ENCODE results near the gene CYP8B1.

Gene CYP8B1

DNA sequence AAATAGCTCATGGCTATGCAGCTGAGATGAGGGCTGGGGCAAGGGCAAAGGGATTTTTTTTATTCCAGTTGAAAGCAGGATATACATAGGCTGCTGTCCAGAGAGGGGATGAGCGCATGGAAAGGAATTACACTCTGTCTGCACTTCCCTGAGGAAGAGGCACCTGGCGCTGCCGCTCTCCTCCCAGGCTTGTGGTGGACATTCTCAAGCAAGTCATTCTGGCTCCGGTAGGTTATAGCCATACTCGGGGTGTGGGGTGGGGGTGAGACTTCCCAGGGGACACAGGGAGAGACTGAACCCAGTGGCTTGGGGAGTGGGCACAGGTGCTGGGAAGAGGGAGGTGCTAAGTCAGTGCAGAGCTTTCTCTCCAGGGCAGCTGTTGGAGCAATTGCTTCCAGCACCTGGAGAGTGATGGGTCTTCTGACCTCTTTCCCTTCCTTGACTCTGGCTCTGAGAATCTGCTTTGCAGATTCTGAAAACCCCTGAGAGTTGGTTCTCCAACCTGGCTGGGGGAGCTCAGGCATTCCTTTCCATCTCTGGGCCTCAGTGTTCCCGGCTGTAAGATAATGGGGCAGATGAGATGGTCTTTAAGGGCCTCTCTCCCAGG lies 24.3 kb downstream of the CYP8B1 start:
- no peak for DNase-seq

DNA sequence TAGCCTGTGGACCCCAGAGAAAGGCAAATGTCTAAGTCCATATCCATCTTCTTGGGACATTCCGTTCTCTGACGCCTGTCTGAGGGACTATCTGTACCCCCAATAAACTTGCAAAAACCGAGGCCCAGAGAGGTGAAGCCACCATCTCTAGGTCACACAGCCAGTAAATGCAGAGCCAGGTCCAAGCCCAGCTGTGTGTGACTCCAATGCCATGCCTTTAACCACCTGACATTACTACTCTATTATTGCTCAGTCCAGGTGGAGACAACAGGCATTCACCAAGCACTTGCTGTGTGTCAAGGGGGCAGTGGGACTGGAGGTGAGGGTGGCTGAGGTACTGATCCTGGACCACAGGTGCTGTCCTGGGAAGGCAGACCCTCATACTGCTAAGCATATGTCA lies 25.4 kb downstream of the CYP8B1 start:
- DNase-seq: no peak

DNA sequence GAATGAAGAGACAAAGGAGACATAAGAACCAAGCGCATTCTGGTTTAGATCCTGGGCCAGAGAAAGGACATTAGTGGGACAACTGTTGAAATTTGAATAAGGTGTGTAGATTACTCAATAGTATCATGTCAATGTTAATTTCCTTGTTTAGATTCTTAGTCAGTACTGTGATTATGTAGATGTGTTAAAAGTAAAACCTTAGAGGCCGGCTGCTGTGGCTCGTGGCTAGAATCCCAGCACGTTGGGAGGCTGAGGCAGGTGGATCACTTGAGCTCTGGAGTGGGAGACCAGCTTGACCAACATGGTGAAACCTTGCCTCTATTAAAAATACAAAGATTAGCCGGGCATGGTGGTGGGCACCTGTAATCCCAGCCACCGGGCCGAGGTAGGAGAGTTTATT lies 26.7 kb downstream of the CYP8B1 start:
- DNase-seq: no peak

DNA sequence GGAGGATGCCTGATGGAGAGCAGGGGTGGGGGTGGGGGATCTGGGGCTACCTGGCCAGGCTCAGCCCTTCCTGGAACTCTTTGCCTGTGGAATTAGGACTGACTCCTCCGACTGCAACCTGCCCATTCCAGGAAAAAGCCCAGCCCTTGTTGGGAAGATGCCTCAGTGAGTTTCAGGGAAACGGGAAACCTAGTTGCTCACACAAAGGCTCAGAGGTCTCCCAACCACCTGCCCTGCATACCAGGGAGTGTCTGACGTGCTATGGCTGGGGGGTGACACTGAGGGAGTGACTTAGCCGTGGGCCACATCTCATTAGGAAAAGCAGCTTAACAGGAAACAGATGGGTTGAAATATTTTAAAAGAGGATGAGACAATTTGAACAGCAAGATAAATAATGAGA lies 27.9 kb downstream of the CYP8B1 start:
- DNase-seq: peak; percentile 46

DNA sequence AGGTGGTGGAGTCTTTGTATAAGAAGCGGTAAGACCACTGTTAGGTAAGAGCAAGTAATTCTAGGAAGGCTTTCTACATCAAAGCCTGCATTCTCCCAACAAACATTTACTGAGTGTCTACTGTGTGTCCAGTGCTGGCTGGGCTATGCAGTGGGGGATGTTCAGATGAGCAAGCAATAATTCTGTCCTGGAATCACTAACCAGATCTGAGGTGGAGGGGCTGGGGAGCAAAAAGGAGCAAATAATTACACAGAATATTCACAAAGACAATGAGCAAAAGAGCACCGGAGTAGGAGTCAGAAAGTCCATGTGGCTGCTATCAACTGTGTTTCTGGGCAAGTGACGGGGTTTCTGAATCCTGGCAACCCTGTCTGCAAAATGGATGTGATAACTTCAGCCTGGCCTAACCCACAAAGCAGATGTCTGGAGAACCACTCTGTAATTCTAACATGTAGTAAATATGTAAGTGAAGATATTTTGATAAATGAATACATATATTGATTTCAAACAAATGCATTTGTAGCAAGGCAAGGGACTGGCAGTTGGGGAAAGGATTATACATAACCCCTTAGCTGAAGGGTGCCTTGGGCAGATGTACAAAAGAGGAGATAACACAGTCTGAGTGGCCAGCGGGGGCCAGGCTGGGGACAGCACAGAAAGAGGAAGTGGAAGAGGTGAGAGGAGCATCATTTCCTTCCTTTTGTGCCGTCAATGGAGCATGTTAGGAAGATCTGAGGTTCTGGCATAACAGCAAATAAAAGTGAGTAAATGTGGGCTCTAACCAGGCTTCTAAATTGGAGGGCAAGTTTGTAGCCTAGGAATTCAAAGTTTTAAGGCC lies 28.8 kb downstream of the CYP8B1 start:
- peak; percentile 85 for DNase-seq

DNA sequence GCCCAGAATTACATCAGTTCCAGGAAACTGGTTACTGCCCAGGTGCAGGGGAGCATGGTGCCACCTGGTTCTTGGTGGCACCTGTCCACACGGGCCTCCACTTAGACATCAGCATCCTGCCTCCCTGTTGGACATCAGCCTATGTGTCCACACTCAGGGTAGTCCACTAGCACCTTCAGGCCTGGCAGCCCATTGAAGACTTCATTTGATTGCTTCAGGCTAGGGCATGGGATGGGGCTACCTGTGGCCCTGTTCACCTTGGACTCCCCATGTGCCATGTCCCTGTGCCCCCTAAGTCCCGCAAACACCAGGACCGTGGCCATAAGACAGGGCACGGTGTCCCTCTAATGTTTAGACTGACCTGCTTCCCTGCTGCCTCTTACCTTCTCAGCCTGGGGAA lies 30.9 kb downstream of the CYP8B1 start:
- no peak for DNase-seq

DNA sequence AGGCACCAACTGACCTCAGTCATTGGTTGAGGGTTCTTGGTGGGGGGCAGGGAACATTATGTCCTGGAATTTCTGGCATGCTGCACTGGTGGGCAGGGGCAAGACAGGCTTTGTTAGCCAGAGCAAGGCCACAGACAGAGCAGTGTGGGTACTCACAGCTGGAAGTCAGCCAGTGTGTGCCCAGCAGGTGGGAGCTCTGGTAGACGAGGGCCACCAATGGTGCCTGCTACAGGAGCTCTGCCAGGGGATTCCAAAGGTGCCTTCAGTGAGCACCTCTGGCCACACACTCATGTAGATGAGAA lies 31.3 kb downstream of the CYP8B1 start:
- no peak for DNase-seq

DNA sequence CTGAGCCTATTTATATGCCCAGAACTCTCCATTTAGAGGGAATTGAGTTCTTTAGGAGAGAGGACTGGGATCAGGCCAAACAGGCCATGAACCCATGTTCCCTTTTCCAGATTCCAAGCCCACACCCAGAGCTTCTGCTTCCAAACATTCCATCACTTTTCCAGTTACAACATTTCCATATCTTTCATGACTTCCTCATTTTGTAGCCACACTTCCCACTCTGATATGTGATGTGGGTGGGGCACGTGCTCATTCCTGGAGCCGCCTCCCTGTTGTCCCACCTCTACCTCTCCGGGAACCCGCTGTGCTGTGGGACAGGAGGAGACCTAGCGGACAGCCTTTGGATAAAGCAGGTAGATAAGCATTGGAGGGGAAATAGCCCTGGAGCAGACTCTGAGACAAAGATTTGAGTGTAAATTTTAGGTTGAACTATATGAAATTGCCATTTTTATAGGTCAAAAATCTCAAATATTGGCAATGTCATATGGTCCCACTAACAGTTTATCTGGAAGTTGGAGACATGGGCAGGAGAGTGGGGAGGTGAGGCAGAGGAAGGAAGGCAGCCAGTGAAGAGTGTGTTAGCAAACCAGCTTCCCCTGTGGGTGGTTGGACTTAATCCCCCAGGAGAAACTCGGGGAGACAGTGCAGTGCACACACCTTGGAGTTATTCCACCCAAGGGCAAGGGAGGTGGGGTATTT lies 31.8 kb downstream of the CYP8B1 start:
- DNase-seq: no peak

DNA sequence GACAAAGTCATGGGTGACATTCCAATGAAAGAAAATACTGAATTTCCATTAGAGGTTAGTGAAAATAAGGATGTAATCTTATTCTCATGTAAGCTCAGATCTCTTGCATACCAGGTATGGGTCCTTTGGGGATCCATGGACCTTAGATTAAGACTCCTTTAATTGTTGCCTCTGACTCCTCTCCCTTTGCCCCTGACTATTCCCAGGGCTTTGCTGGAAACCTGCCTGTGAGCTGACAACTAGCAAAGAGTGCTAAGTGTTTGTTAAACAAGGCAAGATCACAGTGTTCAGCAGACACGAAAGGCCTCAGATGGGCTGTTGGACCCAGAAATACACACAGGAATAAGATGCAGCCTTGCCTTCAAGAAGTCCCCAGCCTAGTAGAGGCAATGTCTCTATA lies 34.3 kb downstream of the CYP8B1 start:
- DNase-seq: no peak

DNA sequence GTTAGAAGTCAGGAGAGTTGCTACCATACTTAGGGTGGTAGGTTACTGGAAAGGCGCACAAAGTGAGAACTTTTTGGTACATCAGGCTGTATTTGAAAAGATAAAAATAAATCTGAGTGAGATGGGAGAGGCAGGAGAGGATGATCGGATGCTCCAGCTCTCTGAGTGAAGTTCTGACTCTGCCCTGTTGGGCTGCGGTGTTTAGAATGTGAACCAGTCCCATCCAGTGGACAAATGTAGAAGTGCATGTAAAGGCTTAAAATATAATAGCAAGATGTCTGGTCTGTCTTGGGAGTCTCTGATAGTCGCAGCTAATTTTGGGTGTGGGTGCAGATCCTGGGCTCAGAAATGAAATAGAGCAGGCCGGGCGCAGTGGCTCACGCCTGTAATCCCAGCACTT lies 36.1 kb downstream of the CYP8B1 start:
- DNase-seq: peak; percentile 90

DNA sequence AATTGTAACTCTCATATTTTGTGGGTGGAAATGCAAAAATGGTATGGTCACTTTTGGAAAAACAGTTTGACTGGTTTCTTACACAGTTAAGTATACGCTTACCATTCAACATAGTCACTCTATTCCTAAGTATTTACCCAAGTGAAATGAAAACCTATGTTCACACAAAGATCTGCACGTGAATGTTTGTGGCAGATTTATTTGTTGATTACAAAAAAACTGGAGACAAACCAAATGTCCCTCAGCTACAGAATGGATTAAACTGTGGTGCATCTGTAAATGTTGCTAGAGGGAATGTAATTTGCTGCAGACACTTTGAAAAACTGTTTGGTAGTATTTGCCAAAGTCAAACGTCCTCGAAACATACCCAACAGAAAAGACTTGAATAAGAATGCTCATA lies 37.1 kb downstream of the CYP8B1 start:
- no peak for DNase-seq

DNA sequence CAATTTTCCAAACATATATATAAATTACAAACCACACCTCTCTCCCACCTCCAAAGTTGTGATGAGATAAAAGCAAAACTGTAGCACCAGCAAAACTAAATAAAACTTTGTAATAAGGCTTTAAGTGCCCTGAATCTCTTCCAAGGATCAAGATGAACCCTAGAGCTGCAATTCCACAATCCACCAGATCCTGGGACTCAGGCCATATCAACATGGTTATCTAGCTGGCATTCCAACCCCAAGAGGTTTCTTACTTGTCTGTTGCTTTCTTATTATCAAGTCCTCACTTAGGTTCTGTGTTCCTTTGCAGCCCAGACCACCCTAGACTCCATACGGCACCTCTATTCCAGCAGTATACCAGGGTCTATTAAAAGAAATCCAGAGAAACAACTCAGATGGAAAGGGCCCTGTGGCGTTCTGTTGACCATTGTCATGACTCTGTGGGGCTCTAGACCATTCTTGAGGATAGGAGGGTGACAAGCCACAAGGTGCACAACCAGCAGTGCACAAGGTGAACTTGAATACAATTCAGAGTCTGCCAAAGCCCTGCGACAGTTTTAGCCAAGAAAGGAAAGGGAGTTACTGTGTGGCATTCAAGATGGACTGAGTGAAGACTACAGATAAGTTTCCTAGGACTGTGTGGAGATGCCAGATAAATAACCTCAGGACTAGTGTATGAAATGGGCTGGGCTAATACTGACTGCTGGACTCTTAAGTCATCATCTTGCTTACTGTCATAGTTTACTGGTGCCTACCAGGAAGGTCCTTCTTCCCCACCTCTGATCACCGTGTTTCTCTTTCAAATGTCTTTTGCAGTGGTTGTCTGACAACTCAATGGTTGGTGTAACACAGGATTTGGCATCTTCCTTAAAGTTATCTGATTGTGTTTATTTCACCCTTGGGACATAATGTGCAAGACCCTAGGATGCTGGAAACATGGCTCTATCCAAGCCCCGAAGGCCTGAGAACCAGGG lies 39.2 kb downstream of the CYP8B1 start:
- peak; percentile 96 for DNase-seq

DNA sequence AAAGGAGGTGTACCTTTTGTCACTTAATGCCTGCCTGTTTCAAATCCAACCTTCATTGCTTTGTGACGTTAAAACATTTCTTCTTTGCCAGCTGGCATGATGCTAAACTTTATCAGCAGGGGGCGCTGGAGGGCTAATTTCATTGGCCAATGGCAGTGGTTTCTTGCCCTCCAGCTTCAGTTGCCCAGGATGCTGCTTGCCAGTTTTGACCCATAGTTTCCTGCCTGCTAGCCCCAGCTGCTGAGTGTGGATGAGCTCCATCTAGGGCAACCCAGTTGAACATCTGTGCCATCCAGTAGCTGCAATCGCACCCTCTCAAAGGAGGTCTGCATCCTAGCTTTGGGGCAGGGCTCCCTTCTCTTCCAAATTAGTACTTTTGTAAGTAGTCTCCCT lies 44.4 kb downstream of the CYP8B1 start:
- peak; percentile 92 for DNase-seq

DNA sequence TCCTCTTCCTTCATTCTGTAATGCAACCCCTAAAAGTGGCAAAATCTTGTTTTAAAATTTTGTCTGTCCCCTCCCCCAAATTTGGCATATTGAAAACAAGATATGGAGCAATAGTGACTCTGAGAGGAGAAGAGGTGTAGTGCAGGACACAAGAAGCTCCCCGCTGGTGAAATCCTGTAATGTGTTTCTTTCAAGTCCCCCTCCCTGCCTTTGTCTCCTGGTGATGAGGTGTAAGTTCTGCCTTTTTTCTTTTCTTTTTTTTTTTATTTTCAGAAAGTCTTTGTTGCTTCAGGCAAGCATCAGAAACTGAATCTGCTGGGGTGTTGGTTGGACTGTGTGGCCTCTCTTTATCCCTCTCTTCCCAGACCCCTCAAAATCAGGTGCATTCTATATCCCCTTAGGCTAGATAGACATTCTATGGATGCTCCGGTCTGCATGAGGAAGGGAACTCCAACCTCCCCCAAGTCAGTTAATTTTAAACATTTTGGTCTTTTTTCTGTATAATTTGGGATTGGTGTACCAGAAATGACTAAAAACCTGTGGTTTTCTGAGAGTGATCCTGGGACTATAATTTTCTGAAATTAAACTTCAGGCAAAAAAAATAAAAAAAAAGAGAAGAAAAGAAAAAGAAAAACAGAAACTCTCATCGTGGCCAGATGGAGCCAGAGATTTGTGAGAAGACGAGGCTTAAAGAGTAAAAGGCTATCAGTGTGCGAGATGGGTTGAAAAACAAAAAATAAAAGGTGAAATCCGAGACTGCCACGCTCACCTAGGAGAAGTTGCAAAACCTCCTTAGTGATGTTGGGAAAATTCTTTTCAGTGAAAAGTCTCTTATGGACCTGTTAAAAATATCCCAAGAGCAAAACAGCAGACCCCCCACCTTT lies 45.0 kb downstream of the CYP8B1 start:
- DNase-seq: peak; percentile 89

DNA sequence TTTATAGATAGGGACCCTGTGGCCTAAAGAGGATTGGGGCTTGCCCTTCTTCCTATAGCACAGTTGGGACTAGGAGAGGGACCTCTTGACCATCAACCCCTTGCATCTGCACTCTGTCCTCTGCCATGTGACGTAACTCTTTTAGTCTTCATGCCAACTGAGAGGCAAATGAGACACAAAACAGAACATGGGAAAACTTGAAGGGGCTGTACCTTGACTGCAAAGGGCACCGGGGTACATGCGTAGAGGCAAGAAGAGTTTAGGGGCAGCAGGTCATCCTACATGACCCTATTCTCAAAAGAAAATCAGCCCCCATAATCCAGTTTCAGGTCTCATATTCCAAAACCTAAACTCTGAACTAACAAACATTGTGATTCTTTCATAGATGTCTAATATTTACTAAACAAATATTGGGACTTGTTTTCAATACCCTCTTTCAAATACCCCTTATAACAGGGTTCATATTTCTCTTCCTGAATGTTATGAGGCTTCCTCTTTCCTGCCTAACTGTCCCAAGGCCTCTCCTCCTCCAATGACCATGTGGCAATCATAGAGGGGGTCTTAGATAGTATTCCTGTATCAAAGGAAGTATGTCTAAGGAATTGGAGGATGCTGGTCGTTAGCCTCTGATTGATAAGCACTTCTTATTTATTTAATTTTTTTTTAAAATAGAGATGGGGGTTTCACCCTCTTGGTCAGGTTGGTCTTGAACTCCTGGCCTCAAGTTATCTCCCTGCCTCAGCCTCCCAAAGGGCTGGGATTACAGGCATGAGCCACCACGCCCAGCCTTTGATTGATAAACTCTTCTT lies 45.8 kb downstream of the CYP8B1 start:
- DNase-seq: no peak

DNA sequence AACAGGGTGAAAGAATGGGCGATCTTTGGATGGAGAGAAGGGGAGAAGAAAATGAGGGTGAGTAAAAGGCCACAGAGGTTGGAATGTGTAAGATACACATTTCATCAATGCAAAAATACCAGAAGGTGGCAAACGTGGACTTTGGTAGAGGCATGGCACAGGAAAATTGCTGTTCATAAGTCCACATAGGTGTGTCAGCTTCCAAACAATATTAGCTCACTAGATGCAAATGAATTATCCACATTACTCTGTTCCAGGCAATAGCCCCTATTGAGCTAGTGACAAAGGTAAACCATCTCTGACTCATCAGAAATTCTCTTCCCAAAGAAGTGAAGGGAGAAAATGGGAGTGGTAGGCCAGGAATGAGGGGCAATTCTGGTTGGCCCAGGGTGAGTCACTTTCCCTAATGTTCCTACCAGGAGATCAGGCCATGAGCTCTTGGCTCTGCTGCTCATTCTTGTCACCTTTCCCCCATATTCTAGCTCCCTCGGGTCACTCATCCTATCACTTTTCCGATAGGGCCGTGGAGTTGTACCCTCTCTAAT lies 46.5 kb downstream of the CYP8B1 start:
- DNase-seq: no peak

DNA sequence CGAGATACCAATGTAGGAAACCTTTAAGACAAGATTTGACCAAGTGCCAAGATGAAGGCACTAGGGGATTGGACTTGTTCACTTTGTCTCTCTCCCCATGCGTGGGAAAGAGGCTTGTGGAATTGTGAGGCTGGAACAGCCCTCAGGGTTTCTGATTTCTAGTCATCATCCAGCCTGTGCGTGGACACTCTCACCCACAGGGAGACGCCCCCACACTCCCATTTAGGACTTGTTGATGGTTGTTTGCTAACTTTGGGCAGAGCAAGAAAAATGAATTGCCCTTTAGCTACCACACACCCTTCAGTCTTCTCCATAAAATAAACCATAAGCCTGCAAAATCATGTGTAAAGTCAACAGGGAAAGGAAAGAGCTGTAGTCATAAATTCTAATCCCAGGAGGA lies 48.0 kb downstream of the CYP8B1 start:
- no peak for DNase-seq

DNA sequence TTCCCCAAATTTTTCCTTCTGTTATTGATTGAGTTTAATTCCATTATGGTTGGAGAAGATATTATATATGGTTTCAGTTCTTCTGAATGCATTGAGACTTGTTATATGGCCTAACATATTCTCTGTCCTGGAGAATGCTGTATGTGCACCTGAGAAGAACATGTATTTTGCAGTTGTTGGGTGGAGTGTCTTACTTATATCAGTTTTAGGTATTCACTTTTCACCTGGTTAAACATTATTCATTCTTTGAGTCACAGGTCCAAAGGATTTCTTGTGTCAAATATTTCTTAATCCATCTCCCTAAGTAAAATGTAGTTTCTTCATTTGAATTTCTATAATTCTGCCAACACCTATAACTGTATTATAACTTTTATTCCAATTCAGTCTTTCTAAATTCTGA lies 48.7 kb downstream of the CYP8B1 start:
- DNase-seq: no peak

DNA sequence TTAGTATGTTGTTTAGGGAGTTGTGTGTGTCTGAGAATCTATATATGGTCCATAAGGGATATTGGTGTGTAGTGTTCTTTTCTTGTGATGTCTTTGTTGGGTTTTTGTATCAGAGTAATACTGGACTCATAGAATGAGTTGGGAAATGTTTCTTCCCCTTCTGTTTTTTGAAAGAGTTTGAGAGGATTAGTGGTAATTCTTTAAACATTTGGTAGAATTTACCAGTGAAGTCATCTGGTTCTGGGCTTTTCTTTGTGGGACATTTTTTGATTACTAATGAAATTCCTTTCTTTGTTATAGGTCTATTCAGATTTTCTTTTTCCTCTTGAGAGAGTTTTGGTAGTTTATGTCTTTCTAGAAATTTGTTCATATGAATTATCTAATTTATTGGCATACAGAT lies 49.5 kb downstream of the CYP8B1 start:
- DNase-seq: no peak

DNA sequence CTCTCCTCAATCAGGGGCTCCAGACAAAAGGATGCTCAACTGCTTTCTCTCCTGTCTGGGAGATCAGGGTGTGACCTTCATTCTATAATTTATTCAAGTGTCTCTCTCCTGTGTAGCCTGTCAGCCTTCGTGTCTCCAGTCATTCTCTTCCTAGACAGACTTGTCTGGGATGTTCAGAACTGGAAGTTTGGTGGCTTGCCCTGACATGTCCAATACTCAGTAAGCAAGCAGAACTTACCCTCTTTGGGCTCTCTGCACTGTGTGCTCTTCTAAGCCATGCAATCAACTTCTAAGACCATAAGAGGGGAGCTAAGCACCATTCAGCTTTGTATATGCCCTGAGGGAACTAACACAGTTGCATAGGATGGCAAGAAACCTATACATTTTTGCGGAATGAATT lies 52.3 kb downstream of the CYP8B1 start:
- no peak for DNase-seq

DNA sequence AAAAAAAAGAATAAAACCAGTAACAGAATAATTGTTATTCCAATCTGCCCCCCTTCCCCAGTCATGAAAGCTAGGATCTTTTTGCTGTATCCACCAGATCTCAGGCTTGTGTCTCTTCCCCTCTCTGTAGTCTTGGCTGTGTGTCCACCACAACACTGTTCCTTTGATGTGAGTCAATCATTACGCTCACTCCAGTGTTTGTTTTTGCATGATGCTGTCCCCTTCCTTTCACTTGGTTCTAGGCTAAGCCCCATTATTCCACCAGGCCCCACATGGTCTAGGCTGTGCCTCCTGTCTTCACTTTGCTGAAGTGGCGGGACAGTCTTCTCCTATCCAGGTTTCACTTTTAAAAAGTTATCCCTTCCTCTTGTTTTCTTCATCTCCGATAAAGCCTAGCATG lies 52.9 kb downstream of the CYP8B1 start:
- no peak for DNase-seq
